Heart right ventricle (tissue), 16 donors: ENCODE results near the gene SBDS. TPM values are rescaled to one million over a fixed set of nuclear protein-coding genes. Genes with fewer than 3 reads are reported as not detected.
"Not testable (repeated sequence)": the region's sequence is repeated elsewhere in the genome, so short reads cannot be mapped to it uniquely, and the experiment has no call there.

Experiments
- ATAC-seq, 8 donors: fragments of 200-7000 bp; cut with Tn5 transposase; one replicate each; pipeline ENCODE4 v1.9.1; 2020; ENCODE audit warnings: mild to moderate bottlenecking in 8 of 8, moderate library complexity in 8 of 8, moderate number of reproducible peaks in 1 of 8
- DNase-seq, 2 donors: peaks; one replicate each; pipeline ENCODE4 v3.0.0-alpha.2; 2020
- H3K27ac ChIP-seq, 10 donors: fragments of 200-600 bp; sonication (generic) in 2 of 10; one replicate each; pipeline versions ENCODE4 v1.5.0 to v1.8.0; 2020 to 2022; ENCODE audit warnings: mild to moderate bottlenecking in 3 of 10
- H3K27me3 ChIP-seq, 7 donors: fragments of 200-600 bp; one replicate each; pipeline ENCODE4 v1.8.0; 2021 to 2022; ENCODE audit warnings: mild to moderate bottlenecking in 2 of 7
- H3K36me3 ChIP-seq, 9 donors: fragments of 200-600 bp; sonication (generic) in 1 of 9; one replicate each; pipeline versions ENCODE4 v1.5.0 to v1.8.0; 2020 to 2022; ENCODE audit warnings: mild to moderate bottlenecking in 2 of 9
- H3K4me1 ChIP-seq, 9 donors: fragments of 200-600 bp; sonication (generic) in 1 of 9; one replicate each; pipeline versions ENCODE4 v1.5.0 to v1.8.0; 2020 to 2022; ENCODE audit warnings: mild to moderate bottlenecking in 4 of 9
- H3K4me3 ChIP-seq, 10 donors: fragments of 200-600 bp; sonication (generic) in 2 of 10; one replicate each; pipeline versions ENCODE4 v1.5.0 to v1.8.0; 2020 to 2022; ENCODE audit warnings: mild to moderate bottlenecking in 7 of 10, moderate library complexity in 2 of 10
- H3K9me3 ChIP-seq, 11 donors: fragments of 200-600 bp in 10 of 11; sonication (generic) in 2 of 11; one replicate each; pipeline versions ENCODE4 v1.5.0 to v1.8.0; 2013 to 2022; ENCODE audit warnings: mild to moderate bottlenecking in 2 of 11, control low read depth in 1 of 11, moderate library complexity in 1 of 11
- CTCF ChIP-seq, 9 donors: fragments of 200-600 bp; sonication (generic) in 2 of 9; IDR thresholded peaks; one replicate each; pipeline versions ENCODE4 v1.5.0 to v1.8.0; 2021 to 2022; ENCODE audit warnings: antibody characterized with exemption in 9 of 9, mild to moderate bottlenecking in 5 of 9, moderate library complexity in 1 of 9
- WGBS, 2 donors: extraction: QIAGEN DNeasy Blood & Tissue Kit; methylation state at CpG; one replicate each; pipeline ENCODE4 v1.1.7; 2013; ENCODE audit warnings: inconsistent platforms in 1 of 2; 5-methylcytosine and 5-hydroxymethylcytosine counted together
- intact Hi-C, 10 donors: fragments of 100-400 bp; cut with DNase I; formaldehyde crosslinking; loops; one replicate each; pipeline versions ENCODE4 v1.11.1 to v1.14.2; 2022
- polyA plus RNA-seq, 2 donors: library from polyadenylated mRNA; stranded (reverse); fragments of 200-250 nt; gene quantifications; one replicate each; pipeline ENCODE4 v1.2.3, GENCODE V29; 2013
- total RNA-seq, 10 donors: library from RNA; stranded (reverse); fragmentation: NEBNext Ultra II Directional in 3 of 10; extraction: Animal tissue kit (Norgen Biotek cat#: 25700) in 3 of 10; gene quantifications; one replicate each; pipeline versions ENCODE4 v1.2.1 to v1.2.4, GENCODE V29; 2021 to 2023
- donor health status: Arrhythmogenic right ventricular cardiomyopathy.
- donor health status: ischemic (EF 13 %, LVEDD 7.1; RV severe dilation, severe dysfunction).
- donor health status: healthy with polysubstance abuse.
- donor health status: DM: no; HTN: yes; CAD: no.
- donor health status: DM: no; HTN: no; CAD: no.
- donor health status: ischemic (EF 25% LVEDD 6.9; RV normal size, moderate dysfunction).
- donor health status: ischemic (EF 25% LVEDD 5.7; RV mildly dilated, moderate dysfunction).
- donor health status: healthy.
- donor health status: DM: yes; HTN: yes; CAD: no.
- donor health status: Ischemic cardiomyopathy.
- donor health status: ischemic (EF 35%, LVEDD 5.7; RV mildly dilated, moderate dysfunction).
- donor health status: nonischemic (EF 11% LVEDD 7.7; RV severe dilation, severe dysfunction).
- donor health status: DM: yes; HTN: yes; CAD: no.
- donor health status: PGD.
- donor health status: ischemic (EF 29% LVEDD 5.4; RV normal size, mild dysfunction).
- donor health status: nonischemic (EF 23%, LVEDD 6.1; RV moderate dilation, normal function).

SBDS gene
- total and polyA plus RNA-seq, 12 donors = 107 to 351 (median 242) TPM

DNA sequence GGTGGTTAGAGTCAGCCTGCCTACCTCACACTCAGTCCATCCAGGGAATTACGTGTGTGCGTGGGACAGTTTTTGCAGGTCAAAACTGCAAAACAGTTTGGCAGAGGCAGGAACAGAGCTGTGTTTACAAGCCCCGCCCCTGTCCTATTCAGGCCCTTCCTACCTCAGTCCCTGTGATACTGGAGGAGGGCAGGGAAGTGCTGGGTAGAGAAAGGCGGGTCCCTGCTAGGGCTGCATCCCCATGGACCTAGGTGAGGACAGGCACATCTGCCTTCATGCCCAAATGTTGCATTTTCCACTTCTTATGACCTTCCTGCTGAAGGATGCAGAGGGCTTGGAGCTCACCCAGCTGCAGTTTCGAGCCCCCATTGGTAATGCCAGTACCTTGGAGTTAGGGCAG lies 25.1 kb downstream of the SBDS start:
- no peak for TF ChIP-seq CTCF (IDR thresholded peaks at IDR 0.05)
- H3K27ac ChIP-seq = no peak overlapping the region
- no peaks in the 10 kb centered on the region for H3K4me1 ChIP-seq
- 75 to 78% methylated on average over 5 of the region's 5 CpGs for WGBS, 2 donors
- H3K27me3 ChIP-seq = no peaks in the 10 kb centered on the region
- DNase-seq (no peak), ATAC-seq (no peak)
- no peaks in the 10 kb centered on the region for H3K36me3 ChIP-seq
- no peak overlapping the region for H3K4me3 ChIP-seq
- no peaks in the 10 kb centered on the region for H3K9me3 ChIP-seq
- intact Hi-C loops = no loop called here

- H3K27me3 ChIP-seq, H3K27ac ChIP-seq, ATAC-seq, H3K9me3 ChIP-seq, H3K36me3 ChIP-seq, H3K4me1 ChIP-seq, H3K4me3 ChIP-seq, intact Hi-C loops, DNase-seq: not testable (repeated sequence)
- 88 to 96% methylated on average over 5 of the region's 5 CpGs for WGBS, 2 donors
Observed at GRCh38 chr7:66969001-66969400, 26.4 kb downstream of the SBDS start.

DNA sequence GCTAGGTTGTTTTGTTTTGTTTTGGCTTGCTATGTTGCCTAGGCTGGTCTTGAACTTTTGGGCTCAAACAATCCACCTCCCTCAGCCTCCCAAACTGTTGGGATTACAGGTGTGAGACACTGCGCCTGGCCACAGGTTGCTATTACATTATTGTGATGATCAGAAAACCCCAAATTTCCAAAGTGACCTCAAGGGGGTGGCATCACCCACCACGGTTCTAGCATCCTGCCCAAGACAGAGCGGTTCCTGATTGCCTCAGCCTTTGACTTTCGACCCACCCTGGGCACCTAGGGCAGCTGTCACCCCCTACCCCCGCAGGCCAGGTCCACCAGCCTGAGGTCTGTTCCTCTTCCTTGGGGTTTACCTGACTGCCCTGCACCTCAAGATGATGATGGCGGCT lies 28.4 kb downstream of the SBDS start:
- intact Hi-C loops = no loop called here
- no peak for DNase-seq
- Histone ChIP-seq H3K27ac (no peak overlapping the region), H3K27me3 (no peaks in the 10 kb centered on the region), H3K4me1 (no peaks in the 10 kb centered on the region), H3K4me3 (no peak overlapping the region), H3K36me3 (no peaks in the 10 kb centered on the region), H3K9me3 (no peaks in the 10 kb centered on the region)
- TF ChIP-seq CTCF (IDR thresholded peaks at IDR 0.05) = no peak
- ATAC-seq = no peak
- WGBS, 2 donors = 85% methylated on average over 6 of the region's 6 CpGs

DNA sequence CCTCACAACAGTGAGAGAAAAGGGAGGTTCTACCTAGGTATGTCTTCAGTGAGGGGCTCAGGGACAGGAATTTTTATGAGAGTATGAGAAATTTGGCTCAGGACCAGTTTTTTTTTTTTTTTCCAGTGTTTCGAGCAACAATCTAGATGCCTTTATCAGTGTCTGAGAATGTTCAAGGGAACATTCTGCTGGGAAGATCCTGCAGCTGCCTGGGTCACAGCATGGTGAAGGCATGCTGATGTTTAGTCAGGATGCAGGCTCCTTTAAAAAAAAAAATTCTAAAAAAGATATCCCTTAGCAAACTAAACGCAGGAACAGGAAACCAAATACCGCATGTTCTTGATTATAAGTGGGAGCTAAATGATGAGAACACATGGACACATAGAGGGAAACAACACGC lies 31.0 kb downstream of the SBDS start:
- ATAC-seq (no peak), DNase-seq (no peak)
- Histone ChIP-seq H3K27ac (no peak overlapping the region), H3K4me1 (no peaks in the 10 kb centered on the region), H3K4me3 (no peak overlapping the region), H3K36me3 (peaks cover 0 to 18% (median 0%) of the 10 kb centered on the region in 9 donors), H3K27me3 (no peaks in the 10 kb centered on the region), H3K9me3 (no peaks in the 10 kb centered on the region)
- 26 to 42% methylated on average over 4 of the region's 4 CpGs for WGBS, 2 donors
- intact Hi-C loops = no loop called here
- no peak for TF ChIP-seq CTCF (IDR thresholded peaks at IDR 0.05)

GRCh38 chr7:66961096-66961495 lies 34.3 kb downstream of the SBDS start:
- 96 to 100% methylated on average over 5 of the region's 5 CpGs for WGBS, 2 donors
- no peaks in the 10 kb centered on the region for H3K27me3 ChIP-seq
- no peak overlapping the region for H3K27ac ChIP-seq
- ATAC-seq = no peak
- H3K4me3 ChIP-seq = no peak overlapping the region
- DNase-seq = no peak
- TF ChIP-seq CTCF (IDR thresholded peaks at IDR 0.05) = no peak
- intact Hi-C loops = no loop called here
- peaks cover 0 to 52% (median 8%) of the 10 kb centered on the region in 9 donors for H3K36me3 ChIP-seq
- peaks cover 0 to 12% (median 0%) of the 10 kb centered on the region in 9 donors for H3K4me1 ChIP-seq
- no peaks in the 10 kb centered on the region for H3K9me3 ChIP-seq
